Right ventricle myocardium inferior (tissue), 1 donor: ENCODE data around the gene CAMK1. TPM values are rescaled to one million over a fixed set of nuclear protein-coding genes. Genes with fewer than 3 reads are reported as not detected.
A peak's percentile ranks its signal among the peaks of the same experiment; 100 is the strongest.

Source experiments
- ATAC-seq: fragments of 200-7000 bp; cut with Tn5 transposase; one replicate; pipeline ENCODE4 v1.9.1; 2020; ENCODE audit warnings: mild to moderate bottlenecking, moderate library complexity
- DNase-seq: peaks from one replicate; pipeline ENCODE4 v3.0.0; 2021; ENCODE audit errors: missing footprints
- intact Hi-C: fragments of 100-400 bp; cut with DNase I; formaldehyde crosslinking; loops from one replicate; pipeline ENCODE4 v1.11.0; 2022
- long read RNA-seq: library from polyadenylated mRNA; unstranded; transcript quantifications from one replicate; pipeline ENCODE4 v2.0.0, GENCODE V29; 2021
- total RNA-seq: library from RNA; stranded (reverse); fragmentation: NEBNext Ultra II Directional; extraction: Animal tissue kit (Norgen Biotek cat#: 25700); gene quantifications from one replicate; pipeline ENCODE4 v1.2.1, GENCODE V29; 2021
- donor health status: DM: no; HTN: yes; CAD: no; lungs with severe emphysema.

CAMK1 gene
- 18.4 TPM for total RNA-seq
- long read RNA-seq, transcript CAMK1-201 (12 exons, 1,488 nt) = major isoform, 9 of 12 reads
- long read RNA-seq, partial matches to known transcripts = 1 of 12 reads
- long read RNA-seq, other reads (novel, unspliced or antisense) = 1 of 12 reads

- intact Hi-C loops = no loop called here
- peak; percentile 93 for DNase-seq
Observed at GRCh38 chr3:9769426-9770275, at the start of gene CAMK1. CAMK1 (minus strand) TSS chr3:9769947; CDS start chr3:9767749, 2,198 bp downstream.

GRCh38 chr3:9818666-9819335, 49.1 kb upstream of the CAMK1 start:
- ATAC-seq = no peak
- no peak for DNase-seq
- intact Hi-C loops = no loop called here

More at GRCh38 chr3:9769426-9770275, at the start of gene CAMK1:
- peak; percentile 93 for ATAC-seq

- ATAC-seq = no peak
- DNase-seq = no peak
- intact Hi-C loops = no loop called here
Observed at GRCh38 chr3:9817436-9817835, 47.7 kb upstream of the CAMK1 start.

- no peak for ATAC-seq
- intact Hi-C loops = no loop called here
- DNase-seq = no peak
Observed at GRCh38 chr3:9815986-9816385, 46.2 kb upstream of the CAMK1 start.

- intact Hi-C loops = no loop called here
Observed at GRCh38 chr3:9812870-9813483, 43.2 kb upstream of the CAMK1 start.

GRCh38 chr3:9810846-9811245, 41.1 kb upstream of the CAMK1 start:
- intact Hi-C loops = no loop called here
- ATAC-seq (no peak), DNase-seq (no peak)

More at GRCh38 chr3:9812870-9813483, 43.2 kb upstream of the CAMK1 start:
- ATAC-seq = no peak
- no peak for DNase-seq

- ATAC-seq = no peak
- intact Hi-C loops = no loop called here
- no peak for DNase-seq
Observed at GRCh38 chr3:9810433-9810770, 40.7 kb upstream of the CAMK1 start.

- intact Hi-C loops = no loop called here
- DNase-seq (peak; percentile 89), ATAC-seq (peak; percentile 86)
Observed at GRCh38 chr3:9809615-9810432, 40.1 kb upstream of the CAMK1 start, which contains the start of gene TTLL3. TTLL3 (plus strand) TSS chr3:9810262; CDS start chr3:9810662, 400 bp downstream.

- no peak for ATAC-seq
- DNase-seq = no peak
- intact Hi-C loops = no loop called here
Observed at GRCh38 chr3:9809239-9809614, 39.5 kb upstream of the CAMK1 start.

- intact Hi-C loops = no loop called here
- DNase-seq = no peak
- no peak for ATAC-seq
Observed at GRCh38 chr3:9808345-9809037, 38.7 kb upstream of the CAMK1 start.

GRCh38 chr3:9807981-9808344, 38.2 kb upstream of the CAMK1 start:
- intact Hi-C loops = no loop called here
- no peak for DNase-seq
- no peak for ATAC-seq

- intact Hi-C loops = no loop called here
- ATAC-seq (no peak), DNase-seq (no peak)
Observed at GRCh38 chr3:9806688-9807589, 37.2 kb upstream of the CAMK1 start.

GRCh38 chr3:9806137-9806536, 36.4 kb upstream of the CAMK1 start:
- no peak for ATAC-seq
- intact Hi-C loops = no loop called here
- no peak for DNase-seq

GRCh38 chr3:9804996-9805395, 35.2 kb upstream of the CAMK1 start:
- DNase-seq (no peak), ATAC-seq (no peak)
- intact Hi-C loops = no loop called here

- DNase-seq (no peak), ATAC-seq (no peak)
- intact Hi-C loops = no loop called here
Observed at GRCh38 chr3:9803494-9803893, 33.7 kb upstream of the CAMK1 start.

GRCh38 chr3:9800529-9800928, 30.8 kb upstream of the CAMK1 start:
- DNase-seq (no peak), ATAC-seq (no peak)
- intact Hi-C loops = no loop called here

GRCh38 chr3:9797196-9797945, 27.6 kb upstream of the CAMK1 start:
- DNase-seq (no peak), ATAC-seq (no peak)
- intact Hi-C loops = no loop called here
